Immature natural killer cell (primary cell): Measurements from ENCODE around the gene RAET1L. TPM values are rescaled to one million over a fixed set of nuclear protein-coding genes. Genes with fewer than 3 reads are reported as not detected.
"Not testable (repeated sequence)": the region's sequence is repeated elsewhere in the genome, so short reads cannot be mapped to it uniquely, and the experiment has no call there.

Experiments used
- DNase-seq, 3 donors: peaks; one replicate each; pipeline ENCODE4 v3.0.0; 2022; ENCODE audit warnings: mixed read lengths in 1 of 3
- H3K27ac Mint-ChIP-seq, 6 donors: one replicate each; pipeline ENCODE4 v1.8.0; 2020; ENCODE audit warnings: mixed read lengths in 6 of 6, mild to moderate bottlenecking in 5 of 6, inconsistent platforms in 4 of 6, moderate library complexity in 3 of 6
- H3K27me3 Mint-ChIP-seq, 3 donors: one replicate each; pipeline ENCODE4 v1.8.0; 2020 to 2021; ENCODE audit warnings: low read depth in 3 of 3, mild to moderate bottlenecking in 3 of 3, mixed read lengths in 3 of 3, moderate library complexity in 3 of 3, inconsistent platforms in 1 of 3
- H3K36me3 Mint-ChIP-seq, 3 donors: one replicate each; pipeline ENCODE4 v1.8.0; 2020; ENCODE audit warnings: mixed read lengths in 3 of 3, inconsistent platforms in 2 of 3, mild to moderate bottlenecking in 2 of 3
- H3K4me1 Mint-ChIP-seq, 2 donors: one replicate each; pipeline ENCODE4 v1.8.0; 2020; ENCODE audit warnings: inconsistent platforms in 2 of 2, mild to moderate bottlenecking in 2 of 2, mixed read lengths in 2 of 2, moderate library complexity in 1 of 2
- H3K4me3 Mint-ChIP-seq, 5 donors: one replicate each; pipeline ENCODE4 v1.8.0; 2020; ENCODE audit warnings: mild to moderate bottlenecking in 5 of 5, mixed read lengths in 5 of 5, inconsistent platforms in 3 of 5, moderate library complexity in 3 of 5
- H3K9me3 Mint-ChIP-seq, 6 donors: one replicate each; pipeline ENCODE4 v1.8.0; 2020; ENCODE audit warnings: mild to moderate bottlenecking in 6 of 6, mixed read lengths in 6 of 6, inconsistent platforms in 4 of 6, moderate library complexity in 3 of 6
- polyA plus RNA-seq, 3 donors: library from polyadenylated mRNA; unstranded; fragments of 300-500 nt; fragmentation: Illumina TruSeq; gene quantifications; one replicate each; pipeline ENCODE4 v1.2.3, GENCODE V29; 2021

The RAET1L gene
- polyA plus RNA-seq = not detected

GRCh38 chr6:150025201-150025917 lies at the start of gene RAET1L:
Gene RAET1L, minus strand, starts transcription at chr6:150025532. Its CDS starts 61 bp downstream, at chr6:150025471.
- Mint-ChIP-seq H3K27ac (no peak within 1 kb of the TSS), H3K36me3 (no peaks in the 10 kb centered on the region), H3K27me3 (peaks cover 12 to 21% (median 13%) of the 10 kb centered on the region in 3 donors), H3K4me3 (no peak within 1 kb of the TSS), H3K9me3 (peaks cover 0 to 3% (median 0%) of the 10 kb centered on the region in 6 donors), H3K4me1 (no peaks in the 10 kb centered on the region)
- no peak for DNase-seq

- H3K4me1 Mint-ChIP-seq = peaks cover 8 to 15% of the 10 kb centered on the region in 2 donors
- H3K36me3 Mint-ChIP-seq = no peaks in the 10 kb centered on the region
- H3K27ac Mint-ChIP-seq = no peak overlapping the region
- H3K9me3 Mint-ChIP-seq = no peaks in the 10 kb centered on the region
- H3K4me3 Mint-ChIP-seq = no peak overlapping the region
- no peak for DNase-seq
- H3K27me3 Mint-ChIP-seq = peaks cover 5 to 13% (median 10%) of the 10 kb centered on the region in 3 donors
Measured at GRCh38 chr6:150075034-150075421, 49.7 kb upstream of the RAET1L start.

- not testable (repeated sequence) for H3K9me3 Mint-ChIP-seq, H3K27ac Mint-ChIP-seq, DNase-seq, H3K36me3 Mint-ChIP-seq, H3K4me3 Mint-ChIP-seq
- peaks cover 6 to 15% of the 10 kb centered on the region in 2 donors for H3K4me1 Mint-ChIP-seq
- peaks cover 5 to 11% (median 10%) of the 10 kb centered on the region in 3 donors for H3K27me3 Mint-ChIP-seq
Measured at GRCh38 chr6:150074396-150075033, 49.2 kb upstream of the RAET1L start.

GRCh38 chr6:150072201-150072600 lies 46.9 kb upstream of the RAET1L start:
- no peaks in the 10 kb centered on the region for H3K9me3 Mint-ChIP-seq
- no peaks in the 10 kb centered on the region for H3K36me3 Mint-ChIP-seq
- H3K4me1 Mint-ChIP-seq = peaks cover 15 to 30% of the 10 kb centered on the region in 2 donors
- H3K4me3 Mint-ChIP-seq = no peak overlapping the region
- no peak overlapping the region for H3K27ac Mint-ChIP-seq
- peaks cover 5 to 8% (median 6%) of the 10 kb centered on the region in 3 donors for H3K27me3 Mint-ChIP-seq
- no peak for DNase-seq

- H3K36me3 Mint-ChIP-seq = peaks cover 6% of the 10 kb centered on the region in 3 donors
- peak overlapping the region in 3 of 5 donors; percentile 43 to 91 (median 64) for H3K4me3 Mint-ChIP-seq
Measured at GRCh38 chr6:150070236-150070818, 45.0 kb upstream of the RAET1L start.

GRCh38 chr6:150069706-150070105 lies 44.4 kb upstream of the RAET1L start:
- H3K4me3 Mint-ChIP-seq = peak overlapping the region; percentile 25 to 94 (median 81)
- H3K27me3 Mint-ChIP-seq = peaks cover 5 to 9% (median 6%) of the 10 kb centered on the region in 3 donors
- H3K27ac Mint-ChIP-seq = no peak overlapping the region
- H3K36me3 Mint-ChIP-seq = peaks cover 12% of the 10 kb centered on the region in 3 donors
- no peak for DNase-seq
- no peaks in the 10 kb centered on the region for H3K9me3 Mint-ChIP-seq
- H3K4me1 Mint-ChIP-seq = peaks cover 12 to 23% of the 10 kb centered on the region in 2 donors

More at GRCh38 chr6:150070236-150070818, 45.0 kb upstream of the RAET1L start:
- DNase-seq = no peak
- no peaks in the 10 kb centered on the region for H3K9me3 Mint-ChIP-seq
- H3K27me3 Mint-ChIP-seq = peaks cover 5 to 9% (median 8%) of the 10 kb centered on the region in 3 donors
- no peak overlapping the region for H3K27ac Mint-ChIP-seq
- H3K4me1 Mint-ChIP-seq = peaks cover 12 to 23% of the 10 kb centered on the region in 2 donors

GRCh38 chr6:150068720-150069648 lies 43.7 kb upstream of the RAET1L start, which contains the start of gene ULBP3:
Gene ULBP3, minus strand, starts transcription at chr6:150069121. Its CDS starts 55 bp downstream, at chr6:150069066.
- Mint-ChIP-seq H3K36me3 (peaks cover 15 to 16% (median 15%) of the 10 kb centered on the region in 3 donors), H3K27me3 (peaks cover 4 to 9% (median 4%) of the 10 kb centered on the region in 3 donors), H3K27ac (peak within 1 kb of the TSS in 5 of 6 donors; percentile 9 to 81 (median 49)), H3K4me3 (peak within 1 kb of the TSS; percentile 81 to 94 (median 84)), H3K4me1 (peaks cover 12 to 23% of the 10 kb centered on the region in 2 donors), H3K9me3 (no peaks in the 10 kb centered on the region)
- DNase-seq = peak; percentile 44 to 59 (median 57)

GRCh38 chr6:150068151-150068550 lies 42.8 kb upstream of the RAET1L start:
- Mint-ChIP-seq H3K27me3 (peaks cover 2 to 9% (median 2%) of the 10 kb centered on the region in 3 donors), H3K4me3 (peak overlapping the region; percentile 81 to 94 (median 84)), H3K9me3 (no peaks in the 10 kb centered on the region), H3K27ac (peak overlapping the region in 4 of 6 donors; percentile 9 to 65 (median 37)), H3K4me1 (peaks cover 12 to 23% of the 10 kb centered on the region in 2 donors), H3K36me3 (peaks cover 17 to 18% (median 17%) of the 10 kb centered on the region in 3 donors)
- peak in 2 of 3 donors; percentile 6 to 22 for DNase-seq

- Mint-ChIP-seq H3K27me3 (peaks cover 2 to 4% (median 2%) of the 10 kb centered on the region in 3 donors), H3K4me1 (peaks cover 15 to 19% of the 10 kb centered on the region in 2 donors), H3K27ac (peak overlapping the region in 1 of 6 donors; percentile 57), H3K4me3 (no peak overlapping the region), H3K36me3 (peaks cover 18 to 29% (median 28%) of the 10 kb centered on the region in 3 donors), H3K9me3 (no peaks in the 10 kb centered on the region)
- no peak for DNase-seq
Measured at GRCh38 chr6:150065083-150065482, 39.8 kb upstream of the RAET1L start.

- H3K4me3 Mint-ChIP-seq = no peak overlapping the region
- peaks cover 2 to 4% (median 2%) of the 10 kb centered on the region in 3 donors for H3K27me3 Mint-ChIP-seq
- no peaks in the 10 kb centered on the region for H3K9me3 Mint-ChIP-seq
- DNase-seq = no peak
- peaks cover 15 to 16% of the 10 kb centered on the region in 2 donors for H3K4me1 Mint-ChIP-seq
- peak overlapping the region in 1 of 6 donors; percentile 30 for H3K27ac Mint-ChIP-seq
- H3K36me3 Mint-ChIP-seq = peaks cover 18 to 33% (median 28%) of the 10 kb centered on the region in 3 donors
Measured at GRCh38 chr6:150063640-150064039, 38.3 kb upstream of the RAET1L start.

GRCh38 chr6:150059973-150060372 lies 34.6 kb upstream of the RAET1L start:
- H3K9me3 Mint-ChIP-seq, H3K27me3 Mint-ChIP-seq, H3K4me1 Mint-ChIP-seq, DNase-seq, H3K4me3 Mint-ChIP-seq, H3K27ac Mint-ChIP-seq: not testable (repeated sequence)
- peaks cover 9 to 24% (median 19%) of the 10 kb centered on the region in 3 donors for H3K36me3 Mint-ChIP-seq

GRCh38 chr6:150058986-150059385 lies 33.7 kb upstream of the RAET1L start:
- Mint-ChIP-seq H3K27me3 (peaks cover 5 to 16% (median 6%) of the 10 kb centered on the region in 3 donors), H3K9me3 (peaks cover 0 to 9% (median 0%) of the 10 kb centered on the region in 6 donors), H3K4me3 (no peak overlapping the region)

More at GRCh38 chr6:150058986-150059385, 33.7 kb upstream of the RAET1L start:
- H3K4me1 Mint-ChIP-seq = peaks cover 8 to 9% of the 10 kb centered on the region in 2 donors
- no peak for DNase-seq
- no peak overlapping the region for H3K27ac Mint-ChIP-seq
- H3K36me3 Mint-ChIP-seq = peaks cover 3 to 18% (median 13%) of the 10 kb centered on the region in 3 donors
